ENCODE measurements around the gene CDC42EP2.

The CDC42EP2 gene, protein sequence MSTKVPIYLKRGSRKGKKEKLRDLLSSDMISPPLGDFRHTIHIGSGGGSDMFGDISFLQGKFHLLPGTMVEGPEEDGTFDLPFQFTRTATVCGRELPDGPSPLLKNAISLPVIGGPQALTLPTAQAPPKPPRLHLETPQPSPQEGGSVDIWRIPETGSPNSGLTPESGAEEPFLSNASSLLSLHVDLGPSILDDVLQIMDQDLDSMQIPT

DNA sequence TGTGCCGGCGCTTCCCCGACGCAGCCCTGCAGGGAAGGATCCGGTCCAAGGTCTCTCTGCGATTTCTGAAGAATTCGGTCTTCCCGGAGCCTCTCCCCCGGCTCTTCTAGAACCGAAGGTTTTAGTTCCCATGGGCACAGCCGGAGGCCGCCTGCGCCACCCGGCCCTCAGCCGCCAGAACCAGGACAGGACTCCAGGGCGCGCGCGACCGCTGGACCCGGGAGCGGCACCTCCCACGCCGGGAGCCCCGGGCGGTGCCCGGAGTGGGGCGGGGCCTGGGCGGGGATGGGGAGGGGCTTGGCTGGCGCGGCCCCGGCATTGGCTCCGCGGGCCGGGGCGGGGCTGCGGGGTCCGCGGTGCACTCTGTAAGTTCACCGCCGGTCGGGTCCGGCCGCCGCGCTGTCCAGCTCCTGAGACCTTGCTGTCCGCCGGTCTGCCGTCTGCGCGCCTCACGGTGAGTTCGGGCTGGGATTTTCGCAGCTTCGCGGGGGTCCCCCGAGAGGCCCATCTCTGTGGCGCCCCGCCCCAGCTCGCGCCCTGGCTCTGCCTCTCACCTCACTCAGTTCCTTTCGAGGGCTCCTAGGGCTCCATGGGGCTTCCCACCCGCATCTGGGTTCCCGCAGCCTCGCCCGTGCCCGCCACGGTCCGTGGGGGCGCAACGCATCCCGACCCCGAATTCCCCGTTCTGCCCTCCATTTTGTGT is at the start of gene CDC42EP2:
CDC42EP2 (plus strand) TSS at position 366 of the 703 bp plus-strand sequence. CDS start 6,033 bp downstream, outside the sequence.
- peak; percentile 85 for DNase-seq

DNA sequence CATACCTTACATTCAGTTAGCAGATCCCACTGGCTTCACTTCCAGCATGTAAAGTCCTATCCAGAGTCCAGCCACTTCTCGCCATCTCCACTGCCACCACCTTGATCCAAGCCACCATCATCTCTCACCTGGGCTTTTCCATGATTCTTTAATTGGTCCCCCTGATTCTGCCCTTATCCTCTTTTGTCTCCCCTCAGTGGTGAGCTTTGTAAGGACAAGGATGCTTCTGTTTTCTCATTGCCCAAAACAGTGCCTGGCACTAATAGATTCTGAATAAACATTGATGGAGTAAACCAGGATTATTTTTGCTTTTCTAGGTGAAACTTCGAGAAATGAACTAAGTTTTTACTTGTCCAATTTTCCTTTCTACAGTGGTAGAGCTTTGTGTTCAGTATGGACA is 48.5 kb upstream of the CDC42EP2 start:
- no peak for DNase-seq

DNA sequence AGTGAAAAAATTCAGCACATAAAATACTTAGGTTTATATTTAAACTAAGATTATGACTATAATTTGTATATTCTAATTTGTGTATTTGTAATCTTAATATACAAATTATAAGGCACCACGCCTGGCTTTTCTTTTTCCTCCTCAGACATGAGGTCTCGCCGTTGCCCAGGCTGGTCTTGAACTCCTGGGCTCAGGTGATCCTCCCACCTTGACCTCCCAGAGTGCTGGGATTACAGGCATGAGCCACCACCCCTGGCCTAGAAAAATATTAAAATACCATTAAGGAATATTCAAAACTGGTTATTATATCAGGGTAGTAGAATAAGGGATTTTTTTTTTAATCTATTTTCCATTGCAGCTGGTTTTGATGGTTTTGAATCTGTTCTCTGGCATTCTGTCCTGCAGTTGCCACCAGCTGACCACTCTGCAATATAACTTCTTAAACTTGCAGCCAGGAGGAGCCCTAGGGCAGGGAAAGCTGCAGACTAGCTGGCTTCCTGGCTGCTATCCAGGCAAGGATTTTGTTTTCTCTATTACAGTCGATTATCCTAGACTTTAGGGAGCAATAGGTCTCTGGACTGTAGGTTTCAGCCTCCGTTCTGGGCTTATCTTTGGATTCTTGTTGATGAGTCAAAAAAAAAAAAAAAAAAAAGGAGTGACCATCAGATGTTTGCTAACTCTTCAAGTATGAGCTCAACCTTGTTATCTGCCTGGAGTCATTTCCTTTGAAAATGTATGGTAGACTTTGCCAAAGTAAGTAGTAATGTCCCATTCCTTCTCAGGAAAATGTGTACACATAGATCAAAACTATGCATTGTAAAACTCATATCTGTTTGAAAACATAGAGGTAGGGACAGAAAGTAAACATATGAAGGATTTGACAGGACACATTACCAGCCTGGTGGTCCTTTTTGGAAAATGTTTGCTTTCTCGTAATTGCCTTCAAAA is 39.7 kb upstream of the CDC42EP2 start:
- no peak for DNase-seq

DNA sequence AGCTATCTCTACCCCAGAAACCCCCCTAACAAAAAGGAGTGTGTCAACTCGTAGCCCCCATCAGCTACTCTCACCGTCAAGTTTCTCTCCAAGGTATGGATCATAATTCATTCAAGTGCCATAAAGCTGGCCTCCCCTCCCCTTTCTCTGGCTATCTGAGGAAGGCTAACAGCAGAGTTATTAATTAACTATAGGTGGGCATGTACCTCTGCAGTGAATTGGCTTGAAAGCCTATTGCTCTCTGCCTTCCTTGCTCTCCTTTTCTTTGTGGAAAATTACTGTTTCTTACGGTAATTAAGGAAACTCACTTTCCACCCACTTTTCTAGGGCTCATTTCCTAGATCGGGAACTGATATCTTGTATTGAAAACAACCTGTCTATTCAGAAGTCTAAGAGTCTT is 38.8 kb upstream of the CDC42EP2 start:
- DNase-seq = no peak

DNA sequence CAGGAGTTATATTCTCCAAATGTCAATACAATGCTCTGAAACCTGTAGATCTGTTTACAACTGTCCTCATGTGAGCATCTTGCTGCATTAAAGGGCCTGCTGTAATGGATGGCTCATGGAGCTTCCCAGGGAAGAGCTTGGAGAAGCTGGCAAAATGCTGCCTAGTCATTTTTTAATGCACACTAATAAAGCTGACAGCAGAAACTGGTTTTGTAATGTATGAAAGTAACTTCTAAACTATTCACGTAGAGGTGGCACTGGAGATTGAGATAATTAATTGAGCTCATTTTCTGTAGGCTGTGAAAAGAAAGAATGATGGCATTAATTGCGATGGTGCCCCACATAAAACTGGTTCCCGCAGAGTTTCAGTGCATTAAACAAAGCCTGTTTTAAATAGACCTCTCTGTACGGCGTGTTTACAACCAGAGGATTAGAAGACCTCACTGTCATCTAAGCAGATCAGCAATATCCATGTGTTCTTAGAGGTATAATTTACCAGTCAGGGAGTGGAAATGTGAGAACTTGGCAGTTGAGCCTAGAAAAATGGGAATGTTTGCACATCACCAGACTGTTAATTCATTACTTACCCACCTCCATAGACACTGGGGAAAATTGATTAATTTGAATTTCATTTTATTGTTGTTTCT is 36.9 kb upstream of the CDC42EP2 start:
- DNase-seq = no peak

DNA sequence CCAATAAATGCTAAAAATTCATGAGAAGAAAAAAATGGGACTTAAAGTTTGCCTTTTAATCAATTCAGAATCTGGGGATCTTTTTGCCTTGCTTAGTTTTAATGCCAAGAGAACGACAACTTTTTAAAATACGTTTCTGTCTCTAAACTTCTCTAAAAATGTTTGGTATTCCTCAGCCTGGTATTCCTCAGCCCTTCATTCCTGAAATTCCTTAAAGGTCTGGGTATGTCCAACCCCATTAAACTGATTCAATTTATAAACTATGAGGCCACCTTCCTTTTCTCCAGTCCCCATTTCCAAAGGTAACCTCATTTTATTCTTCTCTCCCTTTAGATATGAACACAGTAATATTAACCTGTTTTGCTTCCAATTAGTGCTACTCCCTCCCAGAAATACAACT is 36.3 kb upstream of the CDC42EP2 start:
- DNase-seq = no peak

DNA sequence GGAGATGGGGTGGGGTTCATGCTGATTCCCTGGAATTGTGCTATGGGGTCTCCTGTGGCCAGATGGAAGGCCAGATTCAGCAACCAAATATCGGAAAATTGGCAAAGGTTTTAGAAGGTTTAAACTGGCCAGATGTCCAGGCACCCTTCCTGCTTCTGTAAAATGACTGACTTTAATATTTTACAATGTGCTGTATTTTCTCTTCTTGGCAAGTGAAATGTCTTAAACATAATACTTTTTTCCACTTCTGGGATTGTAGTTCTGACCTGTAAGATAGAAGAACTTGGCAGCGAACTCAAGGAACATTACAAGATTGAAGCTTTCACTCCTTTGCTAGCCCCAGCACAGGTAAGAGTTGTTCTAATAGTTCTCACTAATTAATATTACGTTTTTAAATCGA is 35.4 kb upstream of the CDC42EP2 start:
- no peak for DNase-seq

DNA sequence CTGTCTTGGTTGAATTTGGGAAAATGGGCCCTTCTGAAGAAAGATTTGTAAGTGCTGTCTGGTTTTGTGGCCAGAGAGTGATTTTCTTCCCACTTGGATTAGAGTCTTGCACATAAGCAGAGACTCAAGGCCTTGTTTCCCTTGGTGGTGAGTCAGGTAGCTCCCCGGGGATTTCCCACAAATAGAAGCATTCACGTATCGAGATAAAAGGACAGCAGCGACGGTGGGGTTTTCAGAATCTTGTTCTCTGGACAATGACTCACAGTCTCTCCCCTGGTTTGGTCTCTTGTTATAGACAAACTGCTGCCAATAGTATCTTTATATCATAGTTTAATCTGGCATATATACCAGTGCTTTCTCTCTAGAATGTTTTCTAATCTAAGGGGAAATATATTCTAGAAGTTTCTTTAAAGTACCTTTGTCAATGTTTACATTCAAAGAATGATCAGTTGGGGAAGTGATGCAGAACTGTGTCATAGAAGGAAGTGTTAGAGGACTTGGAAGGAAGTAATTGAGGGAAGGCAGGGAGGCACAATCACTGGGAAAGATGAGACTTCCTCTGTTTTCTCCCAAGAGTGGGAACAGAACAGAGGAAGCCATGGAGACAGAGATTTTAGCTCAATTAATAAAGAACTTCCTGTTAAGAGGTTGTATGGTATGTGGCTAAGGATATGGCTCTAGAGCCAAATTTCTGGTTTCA is 34.8 kb upstream of the CDC42EP2 start:
- DNase-seq = no peak

DNA sequence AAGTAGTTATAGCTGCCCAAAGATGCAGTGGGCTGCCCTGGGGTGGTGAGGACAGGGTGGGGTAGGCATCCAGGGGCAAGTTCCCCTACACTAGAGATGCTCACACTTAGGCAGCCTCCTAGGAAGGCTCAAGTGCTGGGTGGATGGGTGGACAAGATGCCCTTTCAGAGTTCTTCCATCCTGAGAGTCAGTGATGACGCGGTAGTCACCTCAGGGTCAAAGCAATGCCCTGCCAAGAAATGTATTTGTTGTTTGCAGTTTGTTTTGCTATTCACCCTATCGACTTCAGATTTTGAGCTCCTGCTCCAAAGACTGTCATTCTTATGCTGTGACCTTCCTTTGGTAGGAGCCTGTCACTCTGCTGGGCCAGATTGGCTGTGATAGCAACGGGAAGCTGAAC is 34.0 kb upstream of the CDC42EP2 start:
- DNase-seq = no peak

DNA sequence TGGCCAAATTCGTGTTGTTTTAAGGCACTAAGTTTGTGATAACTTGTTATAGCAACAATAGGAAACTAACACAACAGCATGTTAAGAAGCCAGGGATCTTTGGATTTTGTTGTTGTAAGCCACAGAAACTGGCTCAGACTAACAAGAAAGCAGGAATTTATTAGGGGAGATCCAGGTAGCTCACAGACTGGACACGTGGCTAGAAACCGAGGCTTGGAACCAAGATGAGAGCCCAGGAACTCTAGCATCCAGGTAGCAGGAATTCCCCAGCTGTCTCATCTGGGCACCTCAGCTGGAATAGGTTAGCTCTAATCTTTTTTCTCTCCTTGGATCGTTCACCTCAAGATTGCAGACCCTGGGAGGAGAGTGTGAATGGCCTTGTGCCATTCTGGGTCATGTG is 28.0 kb upstream of the CDC42EP2 start:
- DNase-seq = no peak

DNA sequence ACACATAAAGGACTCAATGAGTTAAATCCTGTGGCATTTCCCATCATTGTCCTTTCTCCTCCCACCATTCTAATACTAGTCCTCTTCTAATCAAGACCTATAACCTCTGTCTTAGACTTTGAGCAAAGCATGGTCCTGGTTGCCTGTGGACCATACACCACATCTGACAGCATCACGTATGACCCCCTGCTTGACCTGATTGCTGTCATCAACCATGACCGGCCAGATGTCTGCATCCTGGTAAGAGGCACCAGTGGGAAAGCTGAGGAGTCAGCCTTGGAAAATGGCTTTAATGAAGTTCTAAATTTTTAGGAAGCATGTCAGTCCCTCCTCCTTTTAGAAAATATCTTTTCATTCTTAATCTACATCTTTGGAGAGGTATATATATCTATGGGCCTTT is 27.1 kb upstream of the CDC42EP2 start:
- DNase-seq = no peak

DNA sequence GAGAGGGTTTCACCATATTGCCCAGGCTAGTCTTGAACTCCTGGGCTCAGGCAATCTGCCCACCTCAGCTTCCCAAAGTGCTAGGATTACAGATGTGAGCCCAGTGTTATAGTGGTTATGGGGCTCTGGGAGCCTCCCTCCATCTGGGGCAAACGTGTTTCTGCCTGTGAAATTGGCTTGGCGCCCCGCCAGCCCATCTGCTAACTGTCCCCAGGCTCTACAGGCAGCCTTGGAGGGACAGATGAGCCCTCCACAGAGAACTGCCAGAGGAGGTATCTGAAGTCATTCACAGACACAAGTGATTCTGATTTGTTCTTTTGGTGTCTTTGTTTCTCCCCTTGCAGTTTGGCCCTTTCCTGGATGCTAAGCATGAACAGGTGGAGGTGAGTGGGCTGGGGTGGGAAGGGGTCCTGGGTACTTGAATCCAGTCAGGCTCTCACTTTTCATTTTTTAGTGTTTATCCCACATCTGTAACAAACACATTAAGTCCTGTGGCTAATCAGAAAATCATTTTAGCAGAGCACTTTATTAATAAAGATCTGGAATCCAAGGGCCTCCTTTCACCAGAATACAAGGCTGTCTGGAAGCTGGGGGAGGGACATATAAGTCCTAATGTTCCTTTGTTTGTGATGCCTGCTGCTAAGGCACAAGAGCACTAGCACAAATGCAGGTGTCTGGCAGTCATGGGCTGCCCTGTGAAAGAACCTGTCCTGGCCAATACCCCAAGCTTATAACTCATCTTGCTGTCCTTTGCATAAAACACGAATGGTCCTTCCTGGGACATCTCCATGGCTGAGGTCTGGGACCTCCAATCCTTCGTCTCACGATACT is 25.7 kb upstream of the CDC42EP2 start:
- DNase-seq = no peak

DNA sequence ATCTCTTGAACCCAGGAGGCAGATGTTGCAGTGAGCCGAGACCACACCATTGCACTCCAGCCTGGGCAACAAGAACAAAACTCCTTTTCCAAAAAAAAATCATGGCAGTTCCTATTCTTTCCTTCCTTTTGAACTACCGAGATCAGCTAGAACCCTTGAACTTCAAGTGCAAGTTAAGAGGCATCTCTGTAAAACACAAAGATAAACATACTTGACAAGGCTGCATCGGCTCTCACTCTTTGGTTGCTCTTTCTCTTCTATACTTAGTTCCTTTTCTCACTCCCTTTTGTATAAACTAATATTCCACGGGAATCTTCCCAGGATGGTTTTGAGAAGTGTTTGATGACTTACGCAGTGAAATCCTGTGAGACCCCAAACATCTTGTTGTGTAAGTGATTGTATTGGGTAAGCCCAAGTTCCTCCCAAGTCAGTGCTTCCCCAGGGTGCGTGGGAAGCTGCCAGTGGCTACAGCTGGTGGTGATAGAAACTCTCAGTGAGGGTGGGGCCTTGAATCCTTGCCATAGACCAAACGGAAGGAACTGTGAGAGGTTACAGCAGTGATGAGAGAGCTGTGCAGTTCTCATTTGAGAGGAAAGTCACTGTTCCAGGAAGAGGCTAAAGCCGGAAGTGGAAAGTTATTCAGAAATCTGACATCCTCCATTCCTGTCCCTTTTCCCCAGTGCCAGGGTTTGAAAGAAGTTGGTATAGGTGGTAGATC is 24.1 kb upstream of the CDC42EP2 start:
- no peak for DNase-seq

DNA sequence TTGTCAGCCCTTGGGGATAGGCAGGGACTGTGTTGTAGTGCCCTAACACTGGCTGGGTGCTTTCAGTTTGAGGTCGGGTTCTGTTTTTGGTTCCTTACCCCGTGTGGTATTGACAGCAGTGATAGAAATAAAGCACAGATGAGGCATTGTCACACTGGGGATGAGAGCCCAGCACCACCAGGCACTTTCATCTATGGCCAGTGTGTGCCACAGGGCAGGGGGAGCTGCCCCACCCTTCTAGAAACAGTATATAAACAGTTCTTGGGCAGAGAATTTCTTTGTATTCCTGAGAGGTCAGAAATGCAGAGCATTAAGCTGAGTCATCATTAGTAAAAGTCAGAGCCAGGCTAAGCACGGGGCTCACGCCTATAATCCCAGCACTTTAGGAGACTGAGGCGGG is 23.1 kb upstream of the CDC42EP2 start:
- DNase-seq = no peak

DNA sequence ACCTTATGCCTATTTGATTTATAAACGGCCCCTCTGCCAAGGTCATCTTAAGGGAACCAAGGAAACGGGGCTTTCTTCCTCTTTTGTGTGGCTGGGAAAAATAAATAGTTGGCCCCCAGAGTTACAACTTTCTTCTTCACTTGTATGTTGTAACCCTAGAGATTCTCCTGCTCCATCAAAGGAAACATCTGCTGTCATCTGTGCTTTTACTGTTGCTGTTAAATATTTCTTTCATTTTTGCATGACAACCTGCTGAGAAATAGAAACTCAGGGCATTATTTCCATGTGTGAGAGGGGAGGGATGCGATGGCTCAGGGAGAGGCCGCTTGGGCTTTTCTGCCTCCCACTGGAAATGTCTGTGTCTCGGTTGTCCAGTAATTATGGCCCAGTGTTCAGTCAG is 21.8 kb upstream of the CDC42EP2 start:
- DNase-seq = no peak

DNA sequence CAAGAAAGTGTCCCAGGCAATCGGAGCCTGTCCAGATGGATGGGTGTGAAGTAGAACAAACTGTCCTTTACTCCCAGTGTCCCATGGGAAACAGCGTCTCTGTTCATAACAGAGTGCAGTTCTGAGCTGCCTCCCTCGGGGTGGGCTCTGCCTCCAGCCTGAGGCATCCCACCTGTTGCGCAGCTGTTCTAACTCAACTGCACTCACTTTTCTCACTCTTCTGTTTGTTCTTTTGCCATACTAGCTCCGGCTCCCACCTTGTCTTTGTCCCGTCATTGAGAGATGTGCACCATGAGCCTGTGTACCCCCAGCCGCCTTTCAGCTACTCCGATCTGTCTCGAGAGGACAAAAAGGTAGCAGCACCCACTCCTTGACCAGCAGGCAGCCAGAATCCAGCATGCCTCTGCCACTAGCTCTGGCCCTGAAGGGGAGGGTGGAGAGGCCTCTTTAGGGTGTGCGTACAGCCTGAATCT is 20.7 kb upstream of the CDC42EP2 start:
- no peak for DNase-seq

DNA sequence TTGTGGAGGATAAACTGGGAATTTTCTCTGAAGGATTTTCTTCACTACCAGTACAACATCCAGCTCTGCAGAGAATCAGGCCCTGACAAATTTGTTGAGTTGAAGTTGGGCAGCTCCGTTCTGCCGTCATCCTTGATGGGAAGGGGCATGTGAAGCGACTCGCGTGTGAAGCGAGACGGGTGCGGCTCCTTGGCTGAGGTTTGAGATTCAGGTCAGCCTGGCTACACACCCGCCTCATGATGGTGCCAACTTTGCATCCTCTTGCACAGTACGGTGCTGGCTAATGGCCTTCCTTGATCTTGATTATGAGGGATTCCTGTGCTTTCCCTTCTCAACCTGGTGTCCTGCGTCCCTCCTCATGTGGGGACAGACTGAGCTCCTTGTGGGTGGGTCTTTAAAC is 19.7 kb upstream of the CDC42EP2 start:
- DNase-seq = no peak

DNA sequence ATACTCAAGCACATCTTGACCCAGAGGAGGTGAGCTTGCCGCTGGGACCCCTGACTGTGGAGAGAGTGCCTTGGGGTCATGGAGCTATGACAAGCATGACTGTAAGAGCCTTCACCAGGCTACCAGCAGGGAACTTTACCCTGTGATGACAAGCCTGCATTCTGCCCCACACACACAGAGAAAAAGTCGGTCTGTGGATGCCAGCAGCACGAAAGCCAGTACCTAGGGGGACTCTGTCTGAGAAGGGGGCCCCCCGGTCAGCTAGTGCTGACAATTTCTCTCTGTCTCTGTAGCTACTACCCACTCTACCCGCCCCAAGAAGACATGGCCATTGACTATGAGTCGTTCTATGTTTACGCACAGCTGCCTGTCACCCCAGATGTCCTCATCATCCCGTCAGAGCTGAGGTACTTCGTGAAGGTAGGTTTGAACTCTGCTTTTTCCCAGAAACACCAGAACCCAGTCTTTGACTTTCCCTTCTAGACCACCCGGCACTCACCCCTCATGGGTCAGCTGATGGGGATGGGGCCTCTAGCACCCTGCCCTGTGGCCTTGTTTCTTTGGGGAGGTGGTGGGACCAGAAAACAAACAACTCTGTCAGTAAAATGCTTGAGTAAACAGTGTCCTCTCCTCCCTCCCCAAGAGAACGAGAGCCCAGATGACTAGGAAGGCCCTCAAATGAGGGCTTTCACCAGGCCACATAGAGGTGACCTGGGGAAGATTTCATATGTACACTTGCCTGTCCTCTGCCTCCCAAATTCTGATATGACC is 18.9 kb upstream of the CDC42EP2 start:
- no peak for DNase-seq

DNA sequence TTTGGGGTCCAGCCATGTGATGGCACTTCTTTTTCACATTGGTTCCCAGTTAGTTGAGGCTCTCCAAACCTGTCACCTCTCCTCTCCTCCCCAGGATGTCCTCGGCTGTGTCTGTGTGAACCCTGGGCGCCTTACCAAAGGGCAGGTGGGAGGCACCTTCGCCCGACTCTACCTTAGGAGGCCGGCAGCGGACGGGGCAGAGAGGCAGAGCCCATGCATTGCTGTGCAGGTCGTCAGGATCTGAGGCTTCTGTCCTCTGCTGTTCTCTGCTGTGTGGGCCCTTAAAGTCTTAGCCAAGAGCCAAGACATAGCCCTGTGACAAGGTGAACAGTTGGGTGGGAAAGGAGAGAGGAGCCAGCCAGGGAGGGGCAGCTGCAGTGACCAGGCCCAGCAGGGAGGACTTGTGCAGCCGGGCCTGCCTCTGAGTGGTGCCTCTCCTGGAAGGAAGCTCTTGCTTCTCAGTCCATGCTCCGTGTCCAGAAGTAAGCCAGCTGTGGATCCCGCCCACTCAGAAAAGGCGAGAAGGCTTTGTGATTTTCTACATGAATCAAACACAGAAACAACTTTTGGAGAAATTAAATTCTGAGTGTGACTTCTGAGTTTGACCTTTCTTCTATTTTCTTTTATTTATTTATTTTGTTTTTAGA is 17.5 kb upstream of the CDC42EP2 start:
- DNase-seq = no peak

All from activated T-cell treated with anti-CD3 and anti-CD28 coated beads, Interleukin-2, amount 50 U/mL, for 1 hour (primary cell).